Ascending aorta (tissue), 2 donors: ENCODE results near the gene KRT14. TPM values are rescaled to one million over a fixed set of nuclear protein-coding genes. Genes with fewer than 3 reads are reported as not detected.
A peak's percentile ranks its signal among the peaks of the same experiment; 100 is the strongest.
"Not testable (repeated sequence)": the region's sequence is repeated elsewhere in the genome, so short reads cannot be mapped to it uniquely, and the experiment has no call there.

Experiments
- DNase-seq, 2 donors: peaks; one replicate each; pipeline ENCODE4 v3.0.0-alpha.2; 2019; ENCODE audit warnings: low spot score in 2 of 2
- H3K27ac ChIP-seq, 2 donors: fragments of 200-600 bp; sonication (generic); one replicate each; pipeline ENCODE4 v1.5.1; 2016 to 2017; ENCODE audit warnings: mild to moderate bottlenecking in 1 of 2
- H3K27me3 ChIP-seq: fragments of 200-600 bp; sonication (generic); one replicate; pipeline ENCODE4 v1.5.1; 2017
- H3K36me3 ChIP-seq, 2 donors: fragments of 200-600 bp; sonication (generic); one replicate each; pipeline ENCODE4 v1.5.1; 2016
- H3K4me1 ChIP-seq, 2 donors: fragments of 200-600 bp; sonication (generic); one replicate each; pipeline ENCODE4 v1.5.1; 2016 to 2017; ENCODE audit warnings: mild to moderate bottlenecking in 1 of 2
- H3K4me3 ChIP-seq, 2 donors: fragments of 200-600 bp; sonication (generic); one replicate each; pipeline ENCODE4 v1.5.1; 2016 to 2017; ENCODE audit warnings: mild to moderate bottlenecking in 1 of 2
- H3K9me3 ChIP-seq, 2 donors: fragments of 200-600 bp; sonication (generic); one replicate each; pipeline ENCODE4 v1.5.1; 2016
- intact Hi-C: fragments of 100-400 bp; cut with DNase I; formaldehyde crosslinking; loops from one replicate; pipeline ENCODE4 v1.15.1; 2023
- total RNA-seq: library from RNA; depleted of rRNA; stranded (reverse); fragments of >200 nt; gene quantifications from one replicate; pipeline ENCODE4 v1.1.0, GENCODE V29; 2016
- TF ChIP-seq, protein P1 (sequence below), 3 experiments: fragments of 200-600 bp in 2 of 3; fragments of 450-650 bp in 1 of 3; sonication (generic) in 2 of 3; IDR thresholded peaks; one replicate each; pipeline ENCODE4 v1.5.1; 2016 to 2019; ENCODE audit warnings: antibody characterized with exemption in 3 of 3, mild to moderate bottlenecking in 1 of 3, moderate library complexity in 1 of 3

The KRT14 gene
- total RNA-seq, 1 donor from 2014 or later, result 10.3 TPM

DNA sequence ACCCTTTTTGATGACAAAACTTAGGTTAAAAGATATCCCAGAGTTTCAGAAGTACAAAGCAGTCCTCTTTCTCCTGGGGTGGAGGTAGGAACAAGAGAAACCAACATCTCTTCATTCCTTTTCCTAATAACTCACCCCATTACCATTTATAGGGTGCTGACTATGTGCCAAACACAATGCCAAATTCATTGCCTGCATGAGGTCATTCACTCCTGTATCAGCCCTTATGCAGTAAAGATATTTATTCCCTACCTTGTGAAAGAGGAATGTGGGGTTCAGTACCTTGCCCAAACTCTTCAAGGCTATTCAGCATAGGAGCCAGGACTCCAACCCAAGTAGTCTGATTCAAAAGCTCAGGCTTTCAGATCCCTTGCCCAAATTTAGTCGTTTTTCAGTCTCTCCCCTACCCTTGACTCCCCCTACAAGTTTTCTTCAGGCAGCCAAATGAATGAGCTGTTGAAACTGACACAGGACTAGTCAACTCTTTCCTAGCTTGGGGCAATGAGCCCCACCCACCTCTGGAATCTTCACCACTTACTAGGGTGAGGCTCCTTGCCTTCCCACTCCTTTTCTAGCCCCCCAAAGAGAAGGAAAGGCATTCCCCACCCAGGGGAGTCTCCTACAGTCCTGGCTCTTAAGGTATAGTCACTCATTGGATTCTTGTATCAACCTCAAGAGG lies 5.9 kb downstream of the KRT14 start:
- H3K27me3 ChIP-seq, result no peaks in the 10 kb centered on the region
- H3K36me3 ChIP-seq, result no peaks in the 10 kb centered on the region
- no peak overlapping the region for H3K4me3 ChIP-seq
- no peak for DNase-seq
- TF ChIP-seq, protein P1, sequence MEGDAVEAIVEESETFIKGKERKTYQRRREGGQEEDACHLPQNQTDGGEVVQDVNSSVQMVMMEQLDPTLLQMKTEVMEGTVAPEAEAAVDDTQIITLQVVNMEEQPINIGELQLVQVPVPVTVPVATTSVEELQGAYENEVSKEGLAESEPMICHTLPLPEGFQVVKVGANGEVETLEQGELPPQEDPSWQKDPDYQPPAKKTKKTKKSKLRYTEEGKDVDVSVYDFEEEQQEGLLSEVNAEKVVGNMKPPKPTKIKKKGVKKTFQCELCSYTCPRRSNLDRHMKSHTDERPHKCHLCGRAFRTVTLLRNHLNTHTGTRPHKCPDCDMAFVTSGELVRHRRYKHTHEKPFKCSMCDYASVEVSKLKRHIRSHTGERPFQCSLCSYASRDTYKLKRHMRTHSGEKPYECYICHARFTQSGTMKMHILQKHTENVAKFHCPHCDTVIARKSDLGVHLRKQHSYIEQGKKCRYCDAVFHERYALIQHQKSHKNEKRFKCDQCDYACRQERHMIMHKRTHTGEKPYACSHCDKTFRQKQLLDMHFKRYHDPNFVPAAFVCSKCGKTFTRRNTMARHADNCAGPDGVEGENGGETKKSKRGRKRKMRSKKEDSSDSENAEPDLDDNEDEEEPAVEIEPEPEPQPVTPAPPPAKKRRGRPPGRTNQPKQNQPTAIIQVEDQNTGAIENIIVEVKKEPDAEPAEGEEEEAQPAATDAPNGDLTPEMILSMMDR (IDR thresholded peaks at IDR 0.05), result no peak
- intact Hi-C loops, result no loop called here
- no peak overlapping the region for H3K27ac ChIP-seq
- H3K4me1 ChIP-seq, result peaks cover 0 to 5% of the 10 kb centered on the region in 2 donors
- no peaks in the 10 kb centered on the region for H3K9me3 ChIP-seq

DNA sequence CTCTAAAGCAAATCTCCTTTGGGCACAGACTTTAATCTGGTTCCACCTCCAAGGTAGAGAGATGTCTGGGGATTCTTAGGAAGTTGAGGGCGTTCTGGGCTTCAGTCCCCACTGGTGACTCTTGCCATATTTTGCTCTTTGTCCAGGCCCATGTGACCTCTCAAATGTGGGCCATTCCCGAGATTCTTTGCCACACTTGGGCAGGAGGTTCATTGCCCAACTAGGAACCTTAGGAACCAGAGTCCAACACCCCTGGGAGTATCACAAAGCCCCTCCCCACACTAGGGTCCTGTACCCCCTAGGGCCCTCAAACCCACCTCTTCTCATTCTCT lies 6.5 kb downstream of the KRT14 start:
- intact Hi-C loops, result no loop called here
- no peaks in the 10 kb centered on the region for H3K27me3 ChIP-seq
- TF ChIP-seq, protein P1 (IDR thresholded peaks at IDR 0.05), result no peak

DNA sequence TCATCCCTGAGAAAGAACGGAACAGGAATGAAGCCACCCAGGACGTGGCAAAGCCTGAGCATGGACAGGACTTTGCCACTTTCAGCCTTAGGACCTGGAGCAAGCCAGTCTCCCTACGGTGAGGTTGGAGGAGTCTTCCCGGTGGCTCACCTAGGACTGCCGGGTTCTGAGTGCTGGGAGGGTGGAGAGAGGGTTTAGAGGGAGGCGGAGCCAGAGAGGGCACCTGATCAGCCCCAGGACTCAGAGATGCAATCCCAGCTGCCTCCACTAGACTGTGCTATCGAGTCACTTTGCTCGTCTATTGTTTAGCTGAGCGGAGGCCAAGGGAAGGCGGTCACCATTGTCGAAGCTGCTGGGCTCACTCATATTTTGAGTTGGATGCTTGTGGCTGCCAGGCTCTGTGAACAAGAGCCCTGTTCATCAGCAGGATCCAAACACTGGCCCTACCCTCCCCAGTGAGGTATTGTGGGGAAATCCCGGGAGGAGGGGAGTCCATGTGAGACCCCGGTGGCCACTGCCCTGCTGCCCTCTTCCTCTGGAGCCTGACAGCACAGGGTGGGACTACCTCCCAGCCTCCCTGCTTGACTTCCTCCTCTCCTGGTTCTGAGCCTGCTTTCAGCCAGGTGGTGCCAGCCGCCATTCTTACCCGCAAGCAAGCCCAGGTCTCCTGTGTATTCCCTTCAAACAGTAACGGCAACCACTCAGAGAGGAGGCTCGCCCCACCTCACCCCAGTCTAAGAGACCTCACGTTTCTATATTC lies 7.0 kb downstream of the KRT14 start:
- Histone ChIP-seq H3K36me3 (no peaks in the 10 kb centered on the region), H3K27me3 (no peaks in the 10 kb centered on the region), H3K4me1 (peaks cover 0 to 5% of the 10 kb centered on the region in 2 donors), H3K4me3 (peak overlapping the region in 1 of 2 donors; percentile 25), H3K9me3 (no peaks in the 10 kb centered on the region), H3K27ac (no peak overlapping the region)
- TF ChIP-seq, protein P1 (IDR thresholded peaks at IDR 0.05), result peak; percentile 78 to 82 (median 81)
- peak; percentile 30 to 90 for DNase-seq
- intact Hi-C loops, result loop anchor here (1.0 kb wide), 1 partner anchor 69 kb away; no protein-coding TSS in a partner anchor

More for the DNA sequence above, 6.5 kb downstream of the KRT14 start:
- DNase-seq, result no peak
- Histone ChIP-seq H3K4me1 (peaks cover 0 to 5% of the 10 kb centered on the region in 2 donors), H3K4me3 (no peak overlapping the region), H3K9me3 (no peaks in the 10 kb centered on the region), H3K36me3 (no peaks in the 10 kb centered on the region), H3K27ac (no peak overlapping the region)

DNA sequence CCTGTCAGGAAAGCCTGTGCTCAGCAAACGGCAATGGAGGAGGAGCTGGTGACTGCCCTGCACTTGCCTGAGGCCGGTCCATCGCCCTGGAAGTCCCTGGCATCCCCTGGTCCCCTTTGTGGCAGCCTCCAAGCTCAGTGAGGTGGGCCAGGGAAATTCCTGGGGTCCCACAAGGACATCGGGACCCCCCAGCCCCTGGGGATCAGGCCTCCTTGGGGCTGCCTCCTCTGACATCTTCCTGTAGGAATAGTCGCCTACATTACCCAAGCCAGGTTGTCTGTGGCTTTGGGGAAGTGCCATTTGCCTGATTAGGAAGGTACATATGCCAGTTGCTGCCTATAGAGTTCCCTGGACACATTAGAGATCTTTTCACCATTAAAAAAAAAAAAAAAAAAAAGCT lies 7.7 kb downstream of the KRT14 start:
- intact Hi-C loops, result loop anchor here (1.0 kb wide), 1 partner anchor 69 kb away; no protein-coding TSS in a partner anchor
- Histone ChIP-seq H3K9me3 (no peaks in the 10 kb centered on the region), H3K27ac (no peak overlapping the region), H3K27me3 (no peaks in the 10 kb centered on the region), H3K4me3 (no peak overlapping the region), H3K36me3 (no peaks in the 10 kb centered on the region), H3K4me1 (peaks cover 0 to 5% of the 10 kb centered on the region in 2 donors)
- no peak for DNase-seq
- TF ChIP-seq, protein P1 (IDR thresholded peaks at IDR 0.05), result no peak

DNA sequence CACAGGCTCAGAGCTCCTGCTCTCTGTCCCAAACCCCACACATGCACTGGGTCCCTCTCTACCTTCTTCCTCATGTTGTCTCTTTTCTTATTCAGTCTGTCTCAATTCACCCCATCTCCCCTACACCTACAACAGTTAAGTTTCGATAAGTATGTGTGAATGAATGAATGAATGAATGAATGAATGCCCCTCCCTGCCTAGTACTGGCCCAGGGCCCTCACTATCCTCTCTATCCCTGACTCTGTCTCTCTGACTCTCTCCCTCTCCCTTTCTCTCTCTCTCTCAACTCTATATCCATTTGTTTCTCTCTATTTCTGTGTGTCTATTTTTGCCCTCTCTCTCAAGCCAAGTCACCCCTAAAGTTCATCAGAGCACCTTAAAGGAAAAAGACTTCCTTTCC lies 8.2 kb downstream of the KRT14 start:
- no peaks in the 10 kb centered on the region for H3K9me3 ChIP-seq
- no peak overlapping the region for H3K27ac ChIP-seq
- peaks cover 0 to 5% of the 10 kb centered on the region in 2 donors for H3K4me1 ChIP-seq
- H3K36me3 ChIP-seq, result no peaks in the 10 kb centered on the region
- intact Hi-C loops, result no loop called here
- TF ChIP-seq, protein P1 (IDR thresholded peaks at IDR 0.05), result no peak
- no peak overlapping the region for H3K4me3 ChIP-seq
- DNase-seq, result no peak
- H3K27me3 ChIP-seq, result no peaks in the 10 kb centered on the region

DNA sequence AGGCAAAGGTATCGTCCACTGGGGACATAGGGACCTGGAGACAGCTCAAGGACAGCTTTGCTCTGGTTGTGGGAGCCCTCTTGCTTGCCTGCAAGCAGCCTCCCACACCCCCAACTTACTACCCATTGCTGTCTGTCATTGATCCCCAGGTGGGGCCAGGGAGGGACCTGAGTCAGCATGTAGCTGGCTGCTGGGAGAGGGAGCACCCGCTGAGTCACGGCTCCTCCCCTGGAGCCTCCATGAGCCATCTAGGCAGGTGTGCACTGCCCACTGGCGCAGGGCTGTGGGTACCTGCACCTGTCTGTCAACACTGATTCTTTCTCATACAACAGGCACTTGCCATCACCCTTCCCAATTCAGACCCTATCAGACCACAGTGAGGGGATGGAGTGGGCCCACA lies 10.0 kb downstream of the KRT14 start:
- H3K27ac ChIP-seq, H3K9me3 ChIP-seq, intact Hi-C loops, H3K4me1 ChIP-seq, DNase-seq, H3K4me3 ChIP-seq, H3K27me3 ChIP-seq, H3K36me3 ChIP-seq: not testable (repeated sequence)
